GM06990 (cell line): ENCODE measurements around the gene MPHOSPH6.

Source experiments
- DNase-seq: peaks from one replicate; pipeline ENCODE4 v3.0.0-alpha.2; 2011; ENCODE audit not compliant: insufficient read length; ENCODE audit errors: extremely low read depth
- H3K27me3 ChIP-seq: replicated peaks from 2 replicates; pipeline ENCODE4 v1.6.0; 2011; ENCODE audit warnings: low read length; ENCODE audit not compliant: control insufficient read depth, insufficient read depth
- H3K36me3 ChIP-seq: 2 replicates; pipeline ENCODE4 v1.5.1; 2011; ENCODE audit warnings: low read length; ENCODE audit not compliant: control insufficient read depth, insufficient read depth
- H3K4me3 ChIP-seq: replicated peaks from 2 replicates; pipeline ENCODE4 v1.5.1; 2011; ENCODE audit warnings: low read depth, mild to moderate bottlenecking, control low read depth, low read length
- CTCF ChIP-seq: IDR thresholded peaks from 2 replicates; pipeline ENCODE4 v1.5.1; 2011; ENCODE audit warnings: low read length, control low read depth, mild to moderate bottlenecking, inconsistent platforms; ENCODE audit not compliant: insufficient read depth, poor library complexity, severe bottlenecking

Gene MPHOSPH6

GRCh38 chr16:82175627-82176026 lies 5.6 kb upstream of the MPHOSPH6 start:
- H3K36me3 ChIP-seq = no peaks in the 10 kb centered on the region
- no peak overlapping the region for H3K4me3 ChIP-seq
- no peak for DNase-seq
- TF ChIP-seq CTCF = no peak
- no peaks in the 10 kb centered on the region; the same call in none of the 2 replicates for H3K27me3 ChIP-seq

- DNase-seq = no peak
- TF ChIP-seq CTCF = no peak
- H3K4me3 ChIP-seq = no peak overlapping the region
- peaks cover 5% of the 10 kb centered on the region for H3K36me3 ChIP-seq
- H3K27me3 ChIP-seq = no peaks in the 10 kb centered on the region; the same call in none of the 2 replicates
Observed at GRCh38 chr16:82167670-82168069, 2.4 kb downstream of the MPHOSPH6 start.

DNA sequence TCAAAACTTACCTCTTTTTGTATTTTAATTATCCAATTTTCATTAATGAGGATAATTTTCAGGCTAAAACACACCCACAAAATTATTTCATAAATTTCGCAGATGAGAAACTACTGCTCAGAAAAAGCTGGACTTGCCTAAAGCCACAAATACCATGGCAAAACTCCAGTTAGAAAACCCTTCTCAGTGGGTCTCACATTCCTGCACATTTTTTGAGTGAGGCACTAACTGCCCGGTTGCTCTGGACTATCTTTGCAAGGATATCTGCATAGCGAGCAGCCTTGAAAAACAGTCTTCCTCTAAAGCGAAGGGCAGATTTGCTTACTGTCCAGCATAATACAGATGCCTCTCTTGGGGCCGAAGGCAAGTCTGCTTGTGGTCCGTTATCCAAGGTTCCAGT lies 9.8 kb downstream of the MPHOSPH6 start:
- Histone ChIP-seq H3K36me3 (peaks cover 8% of the 10 kb centered on the region), H3K4me3 (no peak overlapping the region), H3K27me3 (no peaks in the 10 kb centered on the region)
- no peak for TF ChIP-seq CTCF
- DNase-seq = no peak

DNA sequence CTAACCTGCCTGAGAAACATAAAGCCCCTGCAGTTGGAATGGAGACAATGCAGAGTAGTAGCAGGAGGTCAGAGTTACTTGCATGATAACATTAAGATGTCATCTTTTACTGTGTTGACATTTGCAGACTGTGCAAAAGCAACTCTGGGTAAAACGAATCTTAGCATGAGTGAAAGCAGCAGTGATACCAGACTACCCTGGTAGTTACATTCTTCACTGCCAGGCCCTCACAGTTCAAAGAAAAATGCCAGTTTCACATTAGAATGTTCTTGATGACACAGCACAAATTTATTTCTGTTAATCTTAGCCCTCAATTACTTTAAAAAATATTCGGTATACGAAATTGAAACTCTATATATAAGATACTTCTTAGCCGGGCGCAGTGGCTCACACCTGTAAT lies 12.2 kb downstream of the MPHOSPH6 start:
- H3K27me3 ChIP-seq = no peaks in the 10 kb centered on the region
- peaks cover 8% of the 10 kb centered on the region for H3K36me3 ChIP-seq
- TF ChIP-seq CTCF = no peak
- no peak for DNase-seq
- H3K4me3 ChIP-seq = no peak overlapping the region

- no peak for DNase-seq
- no peak overlapping the region for H3K4me3 ChIP-seq
- no peak for TF ChIP-seq CTCF
- H3K27me3 ChIP-seq = no peaks in the 10 kb centered on the region
- peaks cover 8% of the 10 kb centered on the region for H3K36me3 ChIP-seq
Observed at GRCh38 chr16:82157534-82157812, 12.6 kb downstream of the MPHOSPH6 start.

GRCh38 chr16:82156761-82157533 lies 13.1 kb downstream of the MPHOSPH6 start:
- H3K36me3 ChIP-seq = peaks cover 6% of the 10 kb centered on the region
- no peaks in the 10 kb centered on the region for H3K27me3 ChIP-seq
- TF ChIP-seq CTCF = no peak
- no peak for DNase-seq
- no peak overlapping the region for H3K4me3 ChIP-seq
